HG03097 (cell line): ENCODE measurements around the gene ITGB3BP.
"Not testable (repeated sequence)": the region's sequence is repeated elsewhere in the genome, so short reads cannot be mapped to it uniquely, and the experiment has no call there.

Experiments
- ATAC-seq: cut with Tn5 transposase; IDR thresholded peaks from one replicate; pipeline ENCODE4 v1.9.1; 2021; ENCODE audit not compliant: unreplicated experiment, low FRiP score

Gene ITGB3BP

DNA sequence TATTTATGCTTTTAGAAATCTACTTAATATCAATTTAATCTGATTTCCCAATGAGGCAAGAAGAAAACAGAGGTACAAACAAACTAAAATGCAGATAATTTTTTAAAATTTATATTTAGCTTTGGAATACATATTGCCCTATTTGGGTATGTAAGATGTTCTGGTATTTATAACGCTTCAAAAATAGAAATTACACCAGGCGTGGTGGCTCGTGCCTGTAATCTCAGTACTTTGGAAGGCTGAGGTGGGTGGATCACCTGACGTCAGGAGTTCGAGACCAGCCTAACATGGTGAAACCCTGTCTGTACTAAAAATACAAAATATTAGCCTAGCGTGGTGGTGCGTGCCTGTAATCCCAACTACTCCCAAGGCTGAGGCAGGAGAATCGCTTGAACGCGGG, 13.3 kb downstream of the ITGB3BP start:
- ATAC-seq, result no peak

- ATAC-seq, result no peak
Measured at GRCh38 chr1:63506782-63507181, 16.2 kb downstream of the ITGB3BP start.

- ATAC-seq, result no peak
Measured at GRCh38 chr1:63501256-63501655, 21.8 kb downstream of the ITGB3BP start.

- ATAC-seq, result no peak
Measured at GRCh38 chr1:63498106-63498505, 24.9 kb downstream of the ITGB3BP start.

- no peak for ATAC-seq
Measured at GRCh38 chr1:63497577-63497976, 25.4 kb downstream of the ITGB3BP start.

DNA sequence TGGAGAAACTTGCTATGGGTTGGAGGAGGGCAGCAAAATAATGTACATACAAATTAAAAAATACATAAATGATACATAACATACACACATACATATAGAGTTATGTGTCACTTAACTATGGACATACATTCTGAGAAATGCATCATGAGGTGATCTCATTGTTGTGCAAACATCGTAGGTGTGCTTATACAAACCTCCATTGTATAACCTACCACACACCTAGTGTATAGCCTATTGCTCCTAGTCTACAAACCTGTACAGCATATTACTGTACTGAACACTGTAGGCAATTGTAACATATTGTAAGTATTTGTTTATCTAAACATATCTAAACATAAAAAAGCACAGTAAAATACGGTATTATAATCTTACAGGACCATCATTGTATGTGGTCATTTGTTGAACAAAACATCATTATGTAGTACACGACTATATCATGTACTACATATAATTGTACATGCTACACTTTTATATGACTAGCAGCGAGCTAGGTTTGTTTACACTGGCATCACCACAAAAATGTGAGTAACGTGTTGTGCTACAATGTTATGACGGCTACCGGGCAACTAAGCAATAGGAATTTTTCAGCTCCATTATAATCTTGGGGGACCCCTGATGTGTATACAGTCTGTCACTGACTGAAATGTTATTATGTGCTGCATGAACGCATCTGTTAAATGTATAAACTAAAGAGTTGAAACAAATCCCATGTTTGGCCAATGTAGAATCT, 35.5 kb downstream of the ITGB3BP start:
- ATAC-seq, result no peak

DNA sequence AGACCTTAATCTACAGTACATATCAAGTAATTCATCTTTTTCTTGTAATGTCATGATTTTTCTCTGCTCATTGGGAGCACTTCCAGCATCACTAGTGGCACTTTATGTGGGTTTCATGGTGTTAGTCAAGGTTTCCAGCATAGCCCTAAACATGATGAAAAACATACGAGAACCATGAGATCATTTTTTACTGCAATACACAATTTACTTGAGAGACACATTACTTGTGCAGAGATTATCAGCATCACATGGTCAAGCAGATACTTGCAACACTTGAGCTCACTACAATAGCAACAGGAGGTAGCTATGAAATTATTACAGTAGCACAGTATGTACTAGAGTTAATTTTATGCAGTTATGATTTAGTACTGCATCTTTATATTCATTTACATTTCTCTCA, 36.4 kb downstream of the ITGB3BP start:
- ATAC-seq, result no peak

- ATAC-seq, result no peak
Measured at GRCh38 chr1:63480057-63480456, 43.0 kb downstream of the ITGB3BP start.

DNA sequence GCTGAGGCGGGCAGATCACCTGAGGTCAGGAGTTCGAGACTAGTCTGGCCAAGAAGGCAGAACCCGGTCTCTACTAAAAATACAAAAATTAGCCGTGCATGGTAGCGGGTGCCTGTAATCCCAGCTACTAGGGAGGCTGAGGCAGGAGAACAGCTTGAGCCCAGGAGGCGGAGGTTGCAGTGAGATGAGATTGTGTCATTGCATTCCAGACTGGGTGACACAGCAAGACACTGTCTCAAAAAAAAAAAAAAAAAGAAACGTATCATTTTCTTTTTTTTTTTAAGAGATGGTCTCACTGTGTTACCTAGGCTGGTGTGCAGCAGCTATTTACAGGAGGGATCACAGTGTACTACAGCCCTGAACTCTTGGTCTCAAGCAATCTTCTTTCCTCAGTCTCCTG, 47.3 kb downstream of the ITGB3BP start:
- ATAC-seq, result no peak

- ATAC-seq, result not testable (repeated sequence)
Measured at GRCh38 chr1:63468683-63469082, 54.3 kb downstream of the ITGB3BP start.

GRCh38 chr1:63466759-63467158, 56.3 kb downstream of the ITGB3BP start:
- ATAC-seq, result no peak

DNA sequence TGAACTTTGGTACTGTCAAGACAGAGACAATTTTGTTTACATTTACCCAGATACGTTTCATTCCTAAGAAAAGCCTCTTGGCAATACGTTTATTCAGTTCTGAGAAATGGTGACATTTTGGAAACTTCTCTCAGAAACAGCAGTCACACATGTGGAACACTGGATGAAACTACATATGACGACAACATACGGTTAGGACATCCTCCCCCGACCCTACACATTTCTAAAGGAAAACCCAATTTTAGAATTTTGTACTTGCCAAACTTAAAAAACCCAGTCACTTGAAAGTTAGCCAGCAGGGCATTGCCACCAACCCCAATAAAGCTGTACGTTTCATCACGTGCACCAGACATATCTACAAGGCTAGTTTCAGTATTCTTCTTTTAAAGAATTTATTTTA, 56.8 kb downstream of the ITGB3BP start:
- no peak for ATAC-seq

DNA sequence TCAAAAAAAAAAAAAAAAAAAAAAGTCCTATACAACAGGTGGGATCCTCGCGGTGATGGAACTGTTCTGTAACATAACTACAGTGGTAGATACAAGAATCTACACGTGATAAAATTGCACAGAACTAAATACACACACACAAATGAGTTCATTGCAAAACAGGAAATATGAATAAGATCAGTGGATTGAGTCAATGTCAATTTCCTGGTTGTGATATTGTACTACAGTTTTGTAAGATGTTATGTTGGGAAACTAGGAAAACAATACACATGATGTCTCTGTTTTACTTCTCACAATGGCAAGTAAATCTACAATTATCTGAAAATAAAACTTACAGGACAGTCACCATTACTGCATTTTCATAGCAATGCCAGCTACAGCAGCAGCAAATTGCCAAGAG, 59.8 kb downstream of the ITGB3BP start:
- no peak for ATAC-seq

DNA sequence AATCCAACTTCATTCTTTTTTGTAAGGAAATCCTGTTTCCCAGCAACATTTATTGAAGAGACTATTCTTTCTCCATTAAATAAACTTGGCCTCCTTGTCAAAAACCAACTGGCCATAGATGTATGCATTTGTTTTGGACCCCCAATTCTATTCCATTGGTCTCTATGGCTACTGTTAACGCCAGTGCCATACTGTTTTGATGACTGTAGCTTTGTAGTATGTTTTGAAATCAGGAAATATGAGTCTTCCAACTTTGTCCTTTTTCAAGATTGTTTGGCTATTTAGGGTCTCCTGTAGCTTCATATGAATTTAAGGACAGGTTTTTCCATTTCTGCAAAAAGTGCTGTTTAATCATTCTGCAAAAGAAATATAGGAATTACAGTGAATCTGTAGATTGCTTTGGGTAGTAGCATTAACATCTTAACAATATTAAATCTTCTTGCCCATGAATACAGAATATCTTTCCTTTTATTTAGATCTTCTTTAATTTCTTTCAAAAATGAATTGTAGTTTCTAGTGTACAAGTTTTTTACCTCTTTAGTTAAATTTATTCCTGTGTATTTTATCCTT, 61.3 kb downstream of the ITGB3BP start:
- no peak for ATAC-seq

GRCh38 chr1:63458750-63459149, 64.3 kb downstream of the ITGB3BP start:
- no peak for ATAC-seq

- no peak for ATAC-seq
Measured at GRCh38 chr1:63454269-63454668, 68.8 kb downstream of the ITGB3BP start.

- no peak for ATAC-seq
Measured at GRCh38 chr1:63453232-63453631, 69.8 kb downstream of the ITGB3BP start.

DNA sequence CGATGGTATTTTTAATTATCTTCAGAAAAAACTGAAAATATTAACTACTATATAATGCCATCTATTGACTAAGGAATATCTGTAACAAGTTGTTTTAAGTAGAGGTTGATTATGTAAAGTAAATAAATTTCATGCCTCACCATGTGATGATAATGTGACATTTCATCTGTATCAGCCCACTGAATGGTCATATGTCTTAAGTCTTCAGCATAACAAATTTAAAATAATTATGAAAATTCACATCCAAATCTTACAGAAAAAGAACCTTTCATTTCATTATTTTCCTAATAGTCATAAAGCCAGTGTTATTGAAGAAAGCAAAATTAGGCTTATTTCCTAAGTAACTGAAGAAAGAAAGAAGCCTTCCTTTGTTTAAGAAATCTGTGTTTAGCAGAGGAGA, 72.6 kb downstream of the ITGB3BP start:
- no peak for ATAC-seq

GRCh38 chr1:63448731-63449246, 74.2 kb downstream of the ITGB3BP start:
- ATAC-seq, result no peak

- ATAC-seq, result no peak
Measured at GRCh38 chr1:63442141-63442475, 80.9 kb downstream of the ITGB3BP start.

DNA sequence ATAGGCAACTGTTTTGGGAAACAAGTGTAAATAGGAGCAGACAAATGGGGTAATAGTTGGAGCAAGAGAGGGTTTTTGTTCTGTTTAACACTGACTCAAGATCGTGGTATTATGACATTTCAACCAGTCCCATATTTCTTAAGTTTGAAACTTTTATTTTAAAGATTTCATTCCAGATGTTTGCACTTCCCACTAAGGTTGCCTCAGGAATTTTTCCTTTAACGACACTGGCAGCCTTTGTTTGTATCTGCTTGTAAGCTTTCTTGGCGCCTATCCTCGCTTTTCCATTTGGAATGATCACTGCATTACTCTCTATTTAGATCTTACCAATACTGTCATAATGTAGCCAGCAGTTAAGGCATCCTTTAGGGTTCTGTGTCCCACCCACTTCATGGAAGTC, 87.9 kb downstream of the ITGB3BP start:
- ATAC-seq, result no peak

- no peak for ATAC-seq
Measured at GRCh38 chr1:63429281-63429680, 93.7 kb downstream of the ITGB3BP start.
